ENCODE results near the gene C2orf74.
"Not testable (repeated sequence)": the region's sequence is repeated elsewhere in the genome, so short reads cannot be mapped to it uniquely, and the experiment has no call there.

Gene C2orf74

DNA sequence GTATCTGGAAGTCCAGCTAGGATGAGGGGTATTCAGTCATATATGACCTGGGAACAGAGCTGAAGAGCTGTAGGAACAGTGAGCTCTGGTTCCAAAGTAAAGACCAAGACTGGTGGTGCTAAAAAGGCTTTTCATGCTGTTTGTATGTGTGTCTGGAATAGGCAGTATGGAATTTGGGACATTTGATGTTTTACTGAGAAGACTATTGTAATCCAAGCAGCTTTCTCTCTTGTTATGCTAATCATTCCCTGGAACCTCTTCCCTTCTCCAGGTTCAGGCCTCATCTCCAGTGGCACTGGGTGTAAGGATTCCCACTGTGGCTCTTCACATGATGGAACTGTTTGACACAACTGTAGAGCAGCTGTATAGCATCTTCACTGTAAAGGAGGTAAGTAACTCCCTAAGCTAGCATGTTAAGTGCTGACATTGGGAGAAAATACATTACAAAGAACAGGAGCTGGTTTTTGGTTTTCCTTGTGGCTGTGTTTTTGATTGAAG is 23.3 kb downstream of the C2orf74 start:
- no peak overlapping the region for H3K14ac ChIP-seq (ENCODE audit: low read length)
- H4K91ac ChIP-seq (ENCODE audit: low read depth, low read length, poor library complexity), result no peak overlapping the region
- H2AK5ac ChIP-seq (ENCODE audit: low read depth, low read length), result no peak overlapping the region
- H3K27me3 ChIP-seq (ENCODE audit: control insufficient read depth in 3 of 3, insufficient read depth in 3 of 3, low read depth in 1 of 3, low read length in 3 of 3), result no peaks in the 10 kb centered on the region
- H2BK5ac ChIP-seq (ENCODE audit: low read length), result no peak overlapping the region
- H2BK12ac ChIP-seq (ENCODE audit: low read length), result no peak overlapping the region
- no peak overlapping the region for H4K8ac ChIP-seq (ENCODE audit: low read depth, low read length)
- H2AFZ ChIP-seq (ENCODE audit: low read length), result no peak overlapping the region
- H3K4me3 ChIP-seq (ENCODE audit: low read length in 2 of 2), result no peak overlapping the region
- H3K79me1 ChIP-seq (ENCODE audit: low read depth, low read length), result no peaks in the 10 kb centered on the region
- DNase-seq (ENCODE audit: low spot score), result no peak
- H3K27ac ChIP-seq (replicated peaks; ENCODE audit: low read length), result no peak overlapping the region
- no peak overlapping the region for H3K9ac ChIP-seq (ENCODE audit: low read depth, low read length, poor library complexity)
- H3K18ac ChIP-seq (ENCODE audit: low read length), result no peak overlapping the region
- H3K4me1 ChIP-seq (ENCODE audit: control insufficient read depth in 2 of 2, insufficient read depth in 1 of 2, low read depth in 1 of 2, low read length in 2 of 2), result peaks cover 2 to 3% of the 10 kb centered on the region in 2 donors
- no peak overlapping the region for H2BK15ac ChIP-seq (ENCODE audit: low read length)
- no peak overlapping the region for H3K23ac ChIP-seq (ENCODE audit: low read depth, low read length, poor library complexity)
- peaks cover 45 to 100% of the 10 kb centered on the region in 2 donors for H3K36me3 ChIP-seq (replicated peaks in 1 of 2; ENCODE audit: control insufficient read depth in 2 of 2, insufficient read depth in 2 of 2, low read length in 2 of 2)
- H3K4me2 ChIP-seq (ENCODE audit: insufficient read depth, low read length, poor library complexity, severe bottlenecking), result no peak overlapping the region
- peaks cover 0 to 9% of the 10 kb centered on the region in 2 donors for H3K9me3 ChIP-seq (replicated peaks in 1 of 2; ENCODE audit: control insufficient read depth in 2 of 2, insufficient read depth in 1 of 2, low read depth in 1 of 2, low read length in 2 of 2)
- H2BK120ac ChIP-seq (ENCODE audit: low read depth, low read length), result no peak overlapping the region
- H3K4ac ChIP-seq (ENCODE audit: low read length), result no peak overlapping the region

- Histone ChIP-seq H2AK5ac (ENCODE audit: low read depth, low read length) (no peak overlapping the region), H3K4me3 (ENCODE audit: low read length in 2 of 2) (no peak overlapping the region), H3K23ac (ENCODE audit: low read depth, low read length, poor library complexity) (no peak overlapping the region), H2AFZ (ENCODE audit: low read length) (no peak overlapping the region), H3K4ac (ENCODE audit: low read length) (no peak overlapping the region), H4K8ac (ENCODE audit: low read depth, low read length) (no peak overlapping the region), H2BK15ac (ENCODE audit: low read length) (no peak overlapping the region), H4K91ac (ENCODE audit: low read depth, low read length, poor library complexity) (no peak overlapping the region), H3K79me1 (ENCODE audit: low read depth, low read length) (no peaks in the 10 kb centered on the region), H3K14ac (ENCODE audit: low read length) (no peak overlapping the region), H2BK120ac (ENCODE audit: low read depth, low read length) (no peak overlapping the region), H3K4me1 (ENCODE audit: control insufficient read depth in 2 of 2, insufficient read depth in 1 of 2, low read depth in 1 of 2, low read length in 2 of 2) (peaks cover 2% of the 10 kb centered on the region in 2 donors), H2BK5ac (ENCODE audit: low read length) (no peak overlapping the region), H3K9ac (ENCODE audit: low read depth, low read length, poor library complexity) (no peak overlapping the region), H3K9me3 (replicated peaks in 1 of 2; ENCODE audit: control insufficient read depth in 2 of 2, insufficient read depth in 1 of 2, low read depth in 1 of 2, low read length in 2 of 2) (peaks cover 0 to 9% of the 10 kb centered on the region in 2 donors), H2BK12ac (ENCODE audit: low read length) (no peak overlapping the region), H3K27ac (replicated peaks; ENCODE audit: low read length) (no peak overlapping the region), H3K27me3 (ENCODE audit: control insufficient read depth in 3 of 3, insufficient read depth in 3 of 3, low read depth in 1 of 3, low read length in 3 of 3) (no peaks in the 10 kb centered on the region), H3K36me3 (replicated peaks in 1 of 2; ENCODE audit: control insufficient read depth in 2 of 2, insufficient read depth in 2 of 2, low read length in 2 of 2) (peaks cover 38 to 99% of the 10 kb centered on the region in 2 donors), H3K4me2 (ENCODE audit: insufficient read depth, low read length, poor library complexity, severe bottlenecking) (no peak overlapping the region), H3K18ac (ENCODE audit: low read length) (no peak overlapping the region)
- no CpG with 5 or more reads among the region's 4 CpGs for WGBS, 2 donors (ENCODE audit: extremely low coverage in 2 of 2, insufficient read length in 2 of 2, insufficient replicate concordance in 1 of 2)
- DNase-seq (ENCODE audit: low spot score), result no peak
These were observed 25.1 kb downstream of the C2orf74 start for GRCh38 chr2:61187085-61187484.

GRCh38 chr2:61193670-61194561 is 31.9 kb downstream of the C2orf74 start:
- WGBS, 2 donors (ENCODE audit: extremely low coverage in 2 of 2, insufficient read length in 2 of 2, insufficient replicate concordance in 1 of 2), result no CpG with 5 or more reads among the region's 4 CpGs
- Histone ChIP-seq H3K27me3 (ENCODE audit: control insufficient read depth in 3 of 3, insufficient read depth in 3 of 3, low read depth in 1 of 3, low read length in 3 of 3) (no peaks in the 10 kb centered on the region), H2BK12ac (ENCODE audit: low read length) (no peak overlapping the region), H3K23ac (ENCODE audit: low read depth, low read length, poor library complexity) (no peak overlapping the region), H3K14ac (ENCODE audit: low read length) (no peak overlapping the region), H3K4ac (ENCODE audit: low read length) (no peak overlapping the region), H2BK15ac (ENCODE audit: low read length) (no peak overlapping the region), H3K9me3 (replicated peaks in 1 of 2; ENCODE audit: control insufficient read depth in 2 of 2, insufficient read depth in 1 of 2, low read depth in 1 of 2, low read length in 2 of 2) (no peaks in the 10 kb centered on the region), H2AK5ac (ENCODE audit: low read depth, low read length) (no peak overlapping the region), H3K27ac (replicated peaks; ENCODE audit: low read length) (no peak overlapping the region), H3K9ac (ENCODE audit: low read depth, low read length, poor library complexity) (no peak overlapping the region), H4K91ac (ENCODE audit: low read depth, low read length, poor library complexity) (no peak overlapping the region), H3K18ac (ENCODE audit: low read length) (no peak overlapping the region), H3K4me3 (ENCODE audit: low read length in 2 of 2) (no peak overlapping the region), H4K8ac (ENCODE audit: low read depth, low read length) (no peak overlapping the region), H3K36me3 (replicated peaks in 1 of 2; ENCODE audit: control insufficient read depth in 2 of 2, insufficient read depth in 2 of 2, low read length in 2 of 2) (peaks cover 8 to 79% of the 10 kb centered on the region in 2 donors), H3K4me1 (ENCODE audit: control insufficient read depth in 2 of 2, insufficient read depth in 1 of 2, low read depth in 1 of 2, low read length in 2 of 2) (peaks cover 0 to 2% of the 10 kb centered on the region in 2 donors), H3K79me1 (ENCODE audit: low read depth, low read length) (peaks cover 2% of the 10 kb centered on the region), H2AFZ (ENCODE audit: low read length) (no peak overlapping the region), H3K4me2 (ENCODE audit: insufficient read depth, low read length, poor library complexity, severe bottlenecking) (no peak overlapping the region), H2BK120ac (ENCODE audit: low read depth, low read length) (no peak overlapping the region), H2BK5ac (ENCODE audit: low read length) (no peak overlapping the region)
- no peak for DNase-seq (ENCODE audit: low spot score)

DNA sequence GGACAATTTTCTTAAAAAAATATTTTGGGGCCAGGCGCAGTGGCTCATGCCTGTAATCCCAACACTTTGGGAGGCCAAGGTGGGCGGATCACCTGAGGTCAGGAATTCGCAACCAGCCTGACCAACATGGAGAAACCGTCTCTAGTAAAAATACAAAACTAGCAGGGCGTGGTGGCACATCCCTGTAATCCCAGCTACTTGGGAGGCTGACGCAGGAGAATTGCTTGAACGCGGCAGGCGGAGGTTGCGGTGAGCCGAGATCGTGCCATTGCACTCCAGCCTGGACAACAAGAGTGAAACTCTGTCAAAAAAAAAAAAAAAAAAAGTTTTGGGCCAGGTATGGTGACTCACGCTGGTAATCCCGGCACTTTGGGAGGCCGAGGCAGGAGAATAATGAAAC is 32.7 kb downstream of the C2orf74 start:
- not testable (repeated sequence) for H4K91ac ChIP-seq (ENCODE audit: low read depth, low read length, poor library complexity); H3K4me1 ChIP-seq (ENCODE audit: control insufficient read depth in 2 of 2, insufficient read depth in 1 of 2, low read depth in 1 of 2, low read length in 2 of 2); H3K27me3 ChIP-seq (ENCODE audit: control insufficient read depth in 3 of 3, insufficient read depth in 3 of 3, low read depth in 1 of 3, low read length in 3 of 3); H2BK15ac ChIP-seq (ENCODE audit: low read length); H2AK5ac ChIP-seq (ENCODE audit: low read depth, low read length); H3K4ac ChIP-seq (ENCODE audit: low read length); H2BK12ac ChIP-seq (ENCODE audit: low read length); H3K18ac ChIP-seq (ENCODE audit: low read length); DNase-seq (ENCODE audit: low spot score); H3K79me1 ChIP-seq (ENCODE audit: low read depth, low read length); H2BK120ac ChIP-seq (ENCODE audit: low read depth, low read length); H3K9ac ChIP-seq (ENCODE audit: low read depth, low read length, poor library complexity); H3K23ac ChIP-seq (ENCODE audit: low read depth, low read length, poor library complexity); H2BK5ac ChIP-seq (ENCODE audit: low read length); H3K14ac ChIP-seq (ENCODE audit: low read length); H2AFZ ChIP-seq (ENCODE audit: low read length); H3K27ac ChIP-seq (replicated peaks; ENCODE audit: low read length); H4K8ac ChIP-seq (ENCODE audit: low read depth, low read length); H3K9me3 ChIP-seq (replicated peaks in 1 of 2; ENCODE audit: control insufficient read depth in 2 of 2, insufficient read depth in 1 of 2, low read depth in 1 of 2, low read length in 2 of 2); H3K4me2 ChIP-seq (ENCODE audit: insufficient read depth, low read length, poor library complexity, severe bottlenecking); H3K4me3 ChIP-seq (ENCODE audit: low read length in 2 of 2)
- peaks cover 8 to 76% of the 10 kb centered on the region in 2 donors for H3K36me3 ChIP-seq (replicated peaks in 1 of 2; ENCODE audit: control insufficient read depth in 2 of 2, insufficient read depth in 2 of 2, low read length in 2 of 2)
- WGBS, 2 donors (ENCODE audit: extremely low coverage in 2 of 2, insufficient read length in 2 of 2, insufficient replicate concordance in 1 of 2), result no CpG with 5 or more reads among the region's 15 CpGs

All from neuronal stem cell (in vitro differentiated cells).